HEK293 (cell line): ENCODE data around the gene LCE2A.

Source experiments
- CTCF ChIA-PET: fragments of 350-600 bp; formaldehyde crosslinking; extraction: SDS; loops from one replicate; lab custom pipeline; 2021; ENCODE audit warnings: antibody characterized with exemption; lab: Yijun Ruan, JAX
- POLR2A ChIA-PET: fragments of 300-600 bp; formaldehyde crosslinking; extraction: SDS; loops from one replicate; lab custom pipeline; 2020; ENCODE audit warnings: antibody characterized with exemption, inconsistent platforms; lab: Yijun Ruan, JAX
- H3K27ac ChIP-seq: fragments of 200-500 bp; sonication (Bioruptor generic); 2 replicates; pipeline ENCODE4 v1.5.1; 2014; ENCODE audit warnings: low read depth, low read length, control low read depth, inconsistent platforms; ENCODE audit errors: extremely low read depth
- H3K36me3 ChIP-seq, 2 experiments: fragments of 200-500 bp in 1 of 2; sonication (Bioruptor generic) in 1 of 2; 1 replicate in 1 of 2; 2 replicates in 1 of 2; pipeline ENCODE4 v1.5.1; 2014 to 2017; ENCODE audit warnings: inconsistent platforms in 2 of 2, low read length in 2 of 2; ENCODE audit not compliant: control insufficient read depth in 2 of 2, insufficient read depth in 1 of 2
- H3K4me1 ChIP-seq: fragments of 200-500 bp; sonication (Bioruptor generic); 2 replicates; pipeline ENCODE4 v1.5.1; 2014; ENCODE audit warnings: mild to moderate bottlenecking, low read length, inconsistent platforms; ENCODE audit not compliant: control insufficient read depth, insufficient read depth
- H3K4me3 ChIP-seq: 2 replicates; pipeline ENCODE4 v1.5.1; 2011; ENCODE audit warnings: low read depth, mild to moderate bottlenecking, control low read depth, low read length, moderate library complexity
- H3K9me3 ChIP-seq: fragments of 200-500 bp; sonication (Bioruptor generic); 2 replicates; pipeline ENCODE4 v1.5.1; 2014; ENCODE audit warnings: low read depth, low read length, inconsistent platforms; ENCODE audit not compliant: control insufficient read depth, insufficient read depth
- BCL11B ChIP-seq: fragments of 450-650 bp; formaldehyde crosslinking; IDR thresholded peaks from 2 replicates; pipeline ENCODE4 v1.5.1; 2016; ENCODE audit warnings: low read depth, missing biosample characterization, missing genetic modification characterization
- HOXC10 ChIP-seq: sonication (generic); formaldehyde crosslinking; IDR thresholded peaks from 2 replicates; pipeline ENCODE4 v1.8.1; 2023; ENCODE audit warnings: mild to moderate bottlenecking, missing genetic modification reagents
- RBAK ChIP-seq: fragments of 450-650 bp; formaldehyde crosslinking; IDR thresholded peaks from 2 replicates; pipeline ENCODE4 v1.5.1; 2016; ENCODE audit warnings: missing biosample characterization, missing genetic modification characterization
- YY2 ChIP-seq: fragments of 450-650 bp; formaldehyde crosslinking; IDR thresholded peaks from 2 replicates; pipeline ENCODE4 v1.5.1; 2016; ENCODE audit warnings: missing biosample characterization, missing genetic modification characterization
- ZBTB7A ChIP-seq: fragments of 450-650 bp; formaldehyde crosslinking; IDR thresholded peaks from 2 replicates; pipeline ENCODE4 v1.5.1; 2016; ENCODE audit warnings: low read depth, missing biosample characterization, missing genetic modification characterization
- ZNF140 ChIP-seq: fragments of 450-650 bp; formaldehyde crosslinking; IDR thresholded peaks from 2 replicates; pipeline ENCODE4 v1.5.1; 2016; ENCODE audit warnings: missing biosample characterization, missing genetic modification characterization
- ZNF221 ChIP-seq: fragments of 450-650 bp; formaldehyde crosslinking; IDR thresholded peaks from 2 replicates; pipeline ENCODE4 v1.5.1; 2017; ENCODE audit warnings: missing biosample characterization, missing genetic modification characterization, borderline replicate concordance
- ZNF274 ChIP-seq, 2 experiments: fragments of 200-500 bp in 1 of 2; fragments of 450-650 bp in 1 of 2; sonication (Bioruptor generic) in 1 of 2; formaldehyde crosslinking in 1 of 2; IDR thresholded peaks; 2 replicates each; pipeline versions ENCODE4 v1.5.1 to v1.6.1; 2014 to 2016; ENCODE audit warnings: borderline replicate concordance in 1 of 2, inconsistent platforms in 1 of 2, low read length in 1 of 2, missing biosample characterization in 1 of 2, missing genetic modification characterization in 1 of 2
- ZNF341 ChIP-seq: fragments of 450-650 bp; formaldehyde crosslinking; IDR thresholded peaks from 2 replicates; pipeline ENCODE4; 2016; ENCODE audit warnings: low read depth, missing biosample characterization, missing genetic modification characterization
- ZNF37A ChIP-seq: fragments of 450-650 bp; IDR thresholded peaks from 2 replicates; pipeline ENCODE4 v1.5.1; 2018; ENCODE audit warnings: missing biosample characterization, missing genetic modification characterization
- ZNF433 ChIP-seq: fragments of 450-650 bp; formaldehyde crosslinking; IDR thresholded peaks from 2 replicates; pipeline ENCODE4 v1.5.1; 2016; ENCODE audit warnings: missing biosample characterization, missing genetic modification characterization, low read depth
- ZNF514 ChIP-seq: fragments of 450-650 bp; formaldehyde crosslinking; IDR thresholded peaks from 2 replicates; pipeline ENCODE4 v1.5.1; 2016; ENCODE audit warnings: missing biosample characterization, missing genetic modification characterization
- ZNF624 ChIP-seq: fragments of 450-650 bp; formaldehyde crosslinking; IDR thresholded peaks from 2 replicates; pipeline ENCODE4 v1.5.1; 2017; ENCODE audit warnings: missing biosample characterization, missing genetic modification characterization
- ZNF658 ChIP-seq: fragments of 450-650 bp; formaldehyde crosslinking; IDR thresholded peaks from 2 replicates; pipeline ENCODE4; 2016; ENCODE audit warnings: missing biosample characterization, missing genetic modification characterization
- ZNF707 ChIP-seq: fragments of 450-650 bp; formaldehyde crosslinking; IDR thresholded peaks from 2 replicates; pipeline ENCODE4 v1.5.1; 2016; ENCODE audit warnings: missing biosample characterization, missing genetic modification characterization
- ZNF776 ChIP-seq: fragments of 450-650 bp; formaldehyde crosslinking; IDR thresholded peaks from 2 replicates; pipeline ENCODE4 v1.5.0; 2017; ENCODE audit warnings: missing biosample characterization, missing genetic modification characterization, borderline replicate concordance
- ZNF777 ChIP-seq: fragments of 450-650 bp; formaldehyde crosslinking; IDR thresholded peaks from 2 replicates; pipeline ENCODE4 v1.5.1; 2017; ENCODE audit warnings: missing biosample characterization, missing genetic modification characterization, borderline replicate concordance
- ZNF792 ChIP-seq: fragments of 450-650 bp; formaldehyde crosslinking; IDR thresholded peaks from 2 replicates; pipeline ENCODE4 v1.5.1; 2016; ENCODE audit warnings: missing biosample characterization, missing genetic modification characterization
- TF ChIP-seq, protein P1 (sequence below): fragments of 450-650 bp; formaldehyde crosslinking; IDR thresholded peaks from 2 replicates; pipeline ENCODE4 v1.5.1; 2016; ENCODE audit warnings: missing biosample characterization, missing genetic modification characterization
- TF ChIP-seq, protein P2 (sequence below): fragments of 450-650 bp; formaldehyde crosslinking; IDR thresholded peaks from 2 replicates; pipeline ENCODE4 v1.5.1; 2016; ENCODE audit warnings: missing biosample characterization, missing genetic modification characterization
- TF ChIP-seq, protein P3 (sequence below): fragments of 450-650 bp; formaldehyde crosslinking; IDR thresholded peaks from 2 replicates; pipeline ENCODE4 v1.5.1; 2017; ENCODE audit warnings: missing biosample characterization, mild to moderate bottlenecking, missing genetic modification characterization, moderate library complexity
- TF ChIP-seq, protein P4 (sequence below): fragments of 450-650 bp; formaldehyde crosslinking; IDR thresholded peaks from 2 replicates; pipeline ENCODE4 v1.5.1; 2016; ENCODE audit warnings: missing biosample characterization, missing genetic modification characterization, low read depth
- TF ChIP-seq, protein P5 (sequence below): fragments of 450-650 bp; formaldehyde crosslinking; IDR thresholded peaks from 2 replicates; pipeline ENCODE4 v1.5.1; 2016; ENCODE audit warnings: missing biosample characterization, missing genetic modification characterization

Gene LCE2A

DNA sequence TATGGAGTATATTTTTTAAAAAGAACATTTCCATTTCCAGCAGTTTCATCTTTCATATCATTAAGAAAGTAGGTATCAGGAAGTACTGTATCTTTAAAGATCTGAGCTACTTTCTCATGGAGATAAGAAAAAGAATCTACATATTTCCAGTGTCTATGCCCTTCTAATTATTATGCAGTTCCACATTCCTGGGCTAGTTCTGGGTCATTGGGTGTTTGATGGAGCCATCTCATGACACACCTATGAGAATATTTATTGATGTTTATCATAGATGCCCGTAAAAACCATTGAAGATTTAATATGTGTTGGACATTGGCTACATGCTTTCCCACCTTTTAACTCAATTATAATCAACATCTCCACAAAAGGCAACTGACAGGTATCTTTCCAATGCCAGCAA lies 30.8 kb downstream of the LCE2A start:
- no peaks in the 10 kb centered on the region for H3K9me3 ChIP-seq
- POLR2A ChIA-PET: no interaction called here
- no peak overlapping the region for H3K27ac ChIP-seq
- H3K36me3 ChIP-seq: no peaks in the 10 kb centered on the region
- TF ChIP-seq, protein P1, sequence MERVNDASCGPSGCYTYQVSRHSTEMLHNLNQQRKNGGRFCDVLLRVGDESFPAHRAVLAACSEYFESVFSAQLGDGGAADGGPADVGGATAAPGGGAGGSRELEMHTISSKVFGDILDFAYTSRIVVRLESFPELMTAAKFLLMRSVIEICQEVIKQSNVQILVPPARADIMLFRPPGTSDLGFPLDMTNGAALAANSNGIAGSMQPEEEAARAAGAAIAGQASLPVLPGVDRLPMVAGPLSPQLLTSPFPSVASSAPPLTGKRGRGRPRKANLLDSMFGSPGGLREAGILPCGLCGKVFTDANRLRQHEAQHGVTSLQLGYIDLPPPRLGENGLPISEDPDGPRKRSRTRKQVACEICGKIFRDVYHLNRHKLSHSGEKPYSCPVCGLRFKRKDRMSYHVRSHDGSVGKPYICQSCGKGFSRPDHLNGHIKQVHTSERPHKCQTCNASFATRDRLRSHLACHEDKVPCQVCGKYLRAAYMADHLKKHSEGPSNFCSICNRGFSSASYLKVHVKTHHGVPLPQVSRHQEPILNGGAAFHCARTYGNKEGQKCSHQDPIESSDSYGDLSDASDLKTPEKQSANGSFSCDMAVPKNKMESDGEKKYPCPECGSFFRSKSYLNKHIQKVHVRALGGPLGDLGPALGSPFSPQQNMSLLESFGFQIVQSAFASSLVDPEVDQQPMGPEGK (tag by site-specific recombination): no peak
- TF ChIP-seq ZNF221 (tag by site-specific recombination) (no peak), ZNF140 (no peak), ZNF658 (tag by site-specific recombination) (no peak), ZNF433 (tag by site-specific recombination) (no peak), ZNF514 (tag by site-specific recombination) (no peak), RBAK (tag by site-specific recombination) (no peak), ZBTB7A (tag by site-specific recombination) (no peak)
- TF ChIP-seq, all 188 proteins: peak for 0
- CTCF ChIA-PET: no interaction called here
- Histone ChIP-seq H3K4me3 (no peak overlapping the region), H3K4me1 (no peaks in the 10 kb centered on the region)

DNA sequence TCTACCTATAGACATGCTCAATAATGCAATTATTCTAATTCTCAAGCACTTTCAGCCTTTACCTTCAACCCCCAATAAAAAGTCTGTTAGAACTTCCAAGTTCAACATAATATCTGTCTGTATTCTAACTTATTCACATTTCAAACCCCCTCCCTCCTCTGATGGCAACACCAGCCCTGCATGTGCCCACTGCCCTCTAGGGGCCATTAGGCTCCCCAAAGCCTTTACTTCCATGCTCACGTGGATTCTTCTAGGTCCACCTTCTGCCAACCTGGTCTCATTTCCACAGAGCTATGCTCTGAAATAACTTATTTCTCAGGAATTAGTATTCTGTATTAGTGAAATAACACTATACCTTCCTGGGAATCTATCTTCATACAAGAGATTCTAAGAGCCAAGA lies 37.5 kb downstream of the LCE2A start:
- Histone ChIP-seq H3K27ac (no peak overlapping the region), H3K4me3 (no peak overlapping the region), H3K36me3 (no peaks in the 10 kb centered on the region), H3K4me1 (no peaks in the 10 kb centered on the region), H3K9me3 (no peaks in the 10 kb centered on the region)
- TF ChIP-seq ZNF776 (tag by site-specific recombination): no peak
- no peak for TF ChIP-seq YY2 (tag by site-specific recombination)
- TF ChIP-seq HOXC10 (CRISPR knock-in tag): no peak
- TF ChIP-seq, protein P2, sequence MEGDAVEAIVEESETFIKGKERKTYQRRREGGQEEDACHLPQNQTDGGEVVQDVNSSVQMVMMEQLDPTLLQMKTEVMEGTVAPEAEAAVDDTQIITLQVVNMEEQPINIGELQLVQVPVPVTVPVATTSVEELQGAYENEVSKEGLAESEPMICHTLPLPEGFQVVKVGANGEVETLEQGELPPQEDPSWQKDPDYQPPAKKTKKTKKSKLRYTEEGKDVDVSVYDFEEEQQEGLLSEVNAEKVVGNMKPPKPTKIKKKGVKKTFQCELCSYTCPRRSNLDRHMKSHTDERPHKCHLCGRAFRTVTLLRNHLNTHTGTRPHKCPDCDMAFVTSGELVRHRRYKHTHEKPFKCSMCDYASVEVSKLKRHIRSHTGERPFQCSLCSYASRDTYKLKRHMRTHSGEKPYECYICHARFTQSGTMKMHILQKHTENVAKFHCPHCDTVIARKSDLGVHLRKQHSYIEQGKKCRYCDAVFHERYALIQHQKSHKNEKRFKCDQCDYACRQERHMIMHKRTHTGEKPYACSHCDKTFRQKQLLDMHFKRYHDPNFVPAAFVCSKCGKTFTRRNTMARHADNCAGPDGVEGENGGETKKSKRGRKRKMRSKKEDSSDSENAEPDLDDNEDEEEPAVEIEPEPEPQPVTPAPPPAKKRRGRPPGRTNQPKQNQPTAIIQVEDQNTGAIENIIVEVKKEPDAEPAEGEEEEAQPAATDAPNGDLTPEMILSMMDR: peak; percentile 30; the same call in 1 of the 2 replicates
- no peak for TF ChIP-seq ZNF274 (IDR thresholded peaks at IDR 0.05; ENCODE audit: low read length)
- TF ChIP-seq ZNF274 (tag by site-specific recombination; IDR thresholded peaks at IDR 0.05; ENCODE audit: borderline replicate concordance): no peak
- TF ChIP-seq, protein P3, sequence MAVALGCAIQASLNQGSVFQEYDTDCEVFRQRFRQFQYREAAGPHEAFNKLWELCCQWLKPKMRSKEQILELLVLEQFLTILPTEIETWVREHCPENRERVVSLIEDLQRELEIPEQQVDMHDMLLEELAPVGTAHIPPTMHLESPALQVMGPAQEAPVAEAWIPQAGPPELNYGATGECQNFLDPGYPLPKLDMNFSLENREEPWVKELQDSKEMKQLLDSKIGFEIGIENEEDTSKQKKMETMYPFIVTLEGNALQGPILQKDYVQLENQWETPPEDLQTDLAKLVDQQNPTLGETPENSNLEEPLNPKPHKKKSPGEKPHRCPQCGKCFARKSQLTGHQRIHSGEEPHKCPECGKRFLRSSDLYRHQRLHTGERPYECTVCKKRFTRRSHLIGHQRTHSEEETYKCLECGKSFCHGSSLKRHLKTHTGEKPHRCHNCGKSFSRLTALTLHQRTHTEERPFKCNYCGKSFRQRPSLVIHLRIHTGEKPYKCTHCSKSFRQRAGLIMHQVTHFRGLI (tag by site-specific recombination): no peak
- TF ChIP-seq ZNF37A (tag by site-specific recombination): no peak
- POLR2A ChIA-PET: no interaction called here
- CTCF ChIA-PET: interaction anchor here (0.6 to 1.0 kb wide), 7 partner anchors 16 to 531 kb away, joined by 3 to 4 read pairs (median 3); no protein-coding TSS in a partner anchor

DNA sequence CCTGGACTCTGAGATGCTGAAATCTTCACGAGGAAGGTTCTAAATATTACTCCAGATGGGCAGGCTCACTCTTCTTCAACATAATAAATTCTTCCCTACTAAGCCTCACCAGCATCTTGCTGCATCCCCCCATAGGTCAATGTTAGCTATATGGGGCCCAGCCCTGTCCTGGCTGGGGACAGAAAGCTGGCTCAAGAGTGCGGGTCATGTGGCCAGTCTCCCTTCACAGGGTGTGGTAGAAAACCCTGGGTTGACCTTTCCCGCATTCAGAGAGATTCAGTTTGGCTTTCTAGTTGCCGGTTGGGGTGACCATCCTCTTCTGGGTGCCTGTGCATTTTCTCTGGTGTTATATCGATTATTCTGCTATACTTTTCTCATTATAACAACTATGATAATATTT lies 39.9 kb downstream of the LCE2A start:
- no peak overlapping the region for H3K27ac ChIP-seq
- no peaks in the 10 kb centered on the region for H3K4me1 ChIP-seq
- POLR2A ChIA-PET: no interaction called here
- no peaks in the 10 kb centered on the region for H3K36me3 ChIP-seq
- CTCF ChIA-PET: interaction anchor here (0.6 to 0.8 kb wide), 2 partner anchors 240 to 259 kb away, joined by 3 read pairs; no protein-coding TSS in a partner anchor
- no peak overlapping the region for H3K4me3 ChIP-seq
- no peaks in the 10 kb centered on the region for H3K9me3 ChIP-seq
- TF ChIP-seq ZNF624: no peak
- no peak for TF ChIP-seq ZNF792 (tag by site-specific recombination)
- no peak for TF ChIP-seq ZNF707 (tag by site-specific recombination)
- no peak for TF ChIP-seq BCL11B (tag by site-specific recombination)
- no peak for TF ChIP-seq ZNF341 (tag by site-specific recombination)
- TF ChIP-seq HOXC10 (CRISPR knock-in tag): no peak
- TF ChIP-seq ZNF140: no peak
- TF ChIP-seq, protein P4, sequence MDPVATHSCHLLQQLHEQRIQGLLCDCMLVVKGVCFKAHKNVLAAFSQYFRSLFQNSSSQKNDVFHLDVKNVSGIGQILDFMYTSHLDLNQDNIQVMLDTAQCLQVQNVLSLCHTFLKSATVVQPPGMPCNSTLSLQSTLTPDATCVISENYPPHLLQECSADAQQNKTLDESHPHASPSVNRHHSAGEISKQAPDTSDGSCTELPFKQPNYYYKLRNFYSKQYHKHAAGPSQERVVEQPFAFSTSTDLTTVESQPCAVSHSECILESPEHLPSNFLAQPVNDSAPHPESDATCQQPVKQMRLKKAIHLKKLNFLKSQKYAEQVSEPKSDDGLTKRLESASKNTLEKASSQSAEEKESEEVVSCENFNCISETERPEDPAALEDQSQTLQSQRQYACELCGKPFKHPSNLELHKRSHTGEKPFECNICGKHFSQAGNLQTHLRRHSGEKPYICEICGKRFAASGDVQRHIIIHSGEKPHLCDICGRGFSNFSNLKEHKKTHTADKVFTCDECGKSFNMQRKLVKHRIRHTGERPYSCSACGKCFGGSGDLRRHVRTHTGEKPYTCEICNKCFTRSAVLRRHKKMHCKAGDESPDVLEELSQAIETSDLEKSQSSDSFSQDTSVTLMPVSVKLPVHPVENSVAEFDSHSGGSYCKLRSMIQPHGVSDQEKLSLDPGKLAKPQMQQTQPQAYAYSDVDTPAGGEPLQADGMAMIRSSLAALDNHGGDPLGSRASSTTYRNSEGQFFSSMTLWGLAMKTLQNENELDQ (tag by site-specific recombination): no peak
- TF ChIP-seq, protein P5, sequence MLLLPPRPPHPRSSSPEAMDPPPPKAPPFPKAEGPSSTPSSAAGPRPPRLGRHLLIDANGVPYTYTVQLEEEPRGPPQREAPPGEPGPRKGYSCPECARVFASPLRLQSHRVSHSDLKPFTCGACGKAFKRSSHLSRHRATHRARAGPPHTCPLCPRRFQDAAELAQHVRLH (tag by site-specific recombination): no peak
- no peak for TF ChIP-seq ZNF777 (tag by site-specific recombination)
